ENCODE measurements around the gene COL18A1.

GRCh38 chr21:45378258-45378966, 26.6 kb upstream of the COL18A1 start:
- TF ChIP-seq CTCF (IDR thresholded peaks at IDR 0.05) (no peak), MXI1 (IDR thresholded peaks at IDR 0.05; ENCODE audit: low read depth, low read length) (no peak), CHD2 (IDR thresholded peaks at IDR 0.05; ENCODE audit: low read length, partially characterized antibody) (no peak), POLR2AphosphoS5 (IDR thresholded peaks at IDR 0.05; ENCODE audit: low read depth, low read length) (no peak), NRF1 (IDR thresholded peaks at IDR 0.05; ENCODE audit: low read depth, low read length) (no peak), TEAD4 (IDR thresholded peaks at IDR 0.05; ENCODE audit: borderline replicate concordance, insufficient read depth) (no peak), EZH2phosphoT487 (IDR thresholded peaks at IDR 0.05; ENCODE audit: borderline replicate concordance, low read depth) (no peak), FOXJ3 (CRISPR knock-in tag; IDR thresholded peaks at IDR 0.05) (no peak), MAX (IDR thresholded peaks at IDR 0.05; ENCODE audit: low read depth) (no peak), GABPA (IDR thresholded peaks at IDR 0.05; ENCODE audit: low read depth) (no peak)
- TF ChIP-seq, protein P1, sequence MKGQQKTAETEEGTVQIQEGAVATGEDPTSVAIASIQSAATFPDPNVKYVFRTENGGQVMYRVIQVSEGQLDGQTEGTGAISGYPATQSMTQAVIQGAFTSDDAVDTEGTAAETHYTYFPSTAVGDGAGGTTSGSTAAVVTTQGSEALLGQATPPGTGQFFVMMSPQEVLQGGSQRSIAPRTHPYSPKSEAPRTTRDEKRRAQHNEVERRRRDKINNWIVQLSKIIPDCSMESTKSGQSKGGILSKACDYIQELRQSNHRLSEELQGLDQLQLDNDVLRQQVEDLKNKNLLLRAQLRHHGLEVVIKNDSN (IDR thresholded peaks at IDR 0.05; ENCODE audit: borderline replicate concordance, low read depth) = no peak
- TF ChIP-seq, protein P2, sequence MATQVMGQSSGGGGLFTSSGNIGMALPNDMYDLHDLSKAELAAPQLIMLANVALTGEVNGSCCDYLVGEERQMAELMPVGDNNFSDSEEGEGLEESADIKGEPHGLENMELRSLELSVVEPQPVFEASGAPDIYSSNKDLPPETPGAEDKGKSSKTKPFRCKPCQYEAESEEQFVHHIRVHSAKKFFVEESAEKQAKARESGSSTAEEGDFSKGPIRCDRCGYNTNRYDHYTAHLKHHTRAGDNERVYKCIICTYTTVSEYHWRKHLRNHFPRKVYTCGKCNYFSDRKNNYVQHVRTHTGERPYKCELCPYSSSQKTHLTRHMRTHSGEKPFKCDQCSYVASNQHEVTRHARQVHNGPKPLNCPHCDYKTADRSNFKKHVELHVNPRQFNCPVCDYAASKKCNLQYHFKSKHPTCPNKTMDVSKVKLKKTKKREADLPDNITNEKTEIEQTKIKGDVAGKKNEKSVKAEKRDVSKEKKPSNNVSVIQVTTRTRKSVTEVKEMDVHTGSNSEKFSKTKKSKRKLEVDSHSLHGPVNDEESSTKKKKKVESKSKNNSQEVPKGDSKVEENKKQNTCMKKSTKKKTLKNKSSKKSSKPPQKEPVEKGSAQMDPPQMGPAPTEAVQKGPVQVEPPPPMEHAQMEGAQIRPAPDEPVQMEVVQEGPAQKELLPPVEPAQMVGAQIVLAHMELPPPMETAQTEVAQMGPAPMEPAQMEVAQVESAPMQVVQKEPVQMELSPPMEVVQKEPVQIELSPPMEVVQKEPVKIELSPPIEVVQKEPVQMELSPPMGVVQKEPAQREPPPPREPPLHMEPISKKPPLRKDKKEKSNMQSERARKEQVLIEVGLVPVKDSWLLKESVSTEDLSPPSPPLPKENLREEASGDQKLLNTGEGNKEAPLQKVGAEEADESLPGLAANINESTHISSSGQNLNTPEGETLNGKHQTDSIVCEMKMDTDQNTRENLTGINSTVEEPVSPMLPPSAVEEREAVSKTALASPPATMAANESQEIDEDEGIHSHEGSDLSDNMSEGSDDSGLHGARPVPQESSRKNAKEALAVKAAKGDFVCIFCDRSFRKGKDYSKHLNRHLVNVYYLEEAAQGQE (IDR thresholded peaks at IDR 0.05; ENCODE audit: low read depth, low read length) = no peak
